ENCODE data around the gene NMRK1. TPM values are rescaled to one million over a fixed set of nuclear protein-coding genes. Genes with fewer than 3 reads are reported as not detected.

Gene NMRK1
- total and polyA plus RNA-seq, 2 of the 13 experiments (the other 11 are each of a cell fraction or from before 2014, with no cell fraction given): 9.1 to 12.9 TPM

- TF ChIP-seq ZNF512 (CRISPR knock-in tag; IDR thresholded peaks at IDR 0.05) (no peak), ZFP90 (CRISPR knock-in tag; IDR thresholded peaks at IDR 0.05; ENCODE audit: borderline replicate concordance) (no peak), IRF9 (CRISPR knock-in tag; IDR thresholded peaks at IDR 0.05; ENCODE audit: borderline replicate concordance) (no peak), SP1 (IDR thresholded peaks at IDR 0.05) (no peak), SP1 (CRISPR knock-in tag; IDR thresholded peaks at IDR 0.05) (no peak), MXD4 (CRISPR knock-in tag; IDR thresholded peaks at IDR 0.05) (no peak), SIX4 (CRISPR knock-in tag; IDR thresholded peaks at IDR 0.05) (no peak), SMAD1 (CRISPR knock-in tag; IDR thresholded peaks at IDR 0.05; ENCODE audit: borderline replicate concordance, low read depth) (no peak), SKI (IDR thresholded peaks at IDR 0.05; ENCODE audit: partially characterized antibody) (peak; percentile 13)
These were observed 1.2 kb downstream of the NMRK1 start (continued) for GRCh38 chr9:75086541-75087288.

- no TSS peak for BruUV-seq (replicated peaks)
- H3K27me3 ChIP-seq (ENCODE audit: control insufficient read depth in 1 of 2, insufficient read depth in 2 of 2, low read length in 2 of 2): no peaks in the 10 kb centered on the region; a peak in 1 of 5 replicates
- H4K20me1 ChIP-seq (ENCODE audit: insufficient read depth, low read length): peaks cover 4% of the 10 kb centered on the region; the same call in 1 of the 2 replicates
- in situ Hi-C loops (cut with HindIII; ENCODE audit: extremely low pct_ligation_motif_present, low pct_unique_long_range_greater_than_20kb): loop anchor here (5.0 kb wide), 1 partner anchor 133 kb away; the partner anchor contains the start of gene C9orf40
- ChIA-PET CTCF (ENCODE audit: low intra/inter-chr PET ratio, low total read pairs) (no interaction called here), POLR2A (no interaction called here)
- H3K79me2 ChIP-seq (ENCODE audit: insufficient read depth, low read length): peaks cover 13% of the 10 kb centered on the region
- peak overlapping the region; percentile 98 for H3K27ac ChIP-seq (ENCODE audit: extremely low read length, insufficient read depth, low read length)
- intact Hi-C loops (cut with micrococcal nuclease; ENCODE audit: unreplicated experiment): loop anchor here (5.0 kb wide), 2 partner anchors 97 to 133 kb away; partner anchors contain the start of gene C9orf40
- H3K4me2 ChIP-seq (ENCODE audit: low read depth, low read length): peak overlapping the region; percentile 86
- H3K9me3 ChIP-seq (ENCODE audit: low read length): no peaks in the 10 kb centered on the region
- H3K36me3 ChIP-seq (replicated peaks in 1 of 2; ENCODE audit: control insufficient read depth in 1 of 2, insufficient read depth in 2 of 2, low read length in 2 of 2): no peaks in the 10 kb centered on the region
- H3K4me1 ChIP-seq (ENCODE audit: insufficient read depth, low read length): peaks cover 61% of the 10 kb centered on the region
- H3K4me3 ChIP-seq (replicated peaks in 1 of 3; ENCODE audit: insufficient read depth in 1 of 3, low read depth in 2 of 3, low read length in 3 of 3): no peak overlapping the region
- H2AFZ ChIP-seq (ENCODE audit: low read length): no peak overlapping the region
- H3K9ac ChIP-seq (ENCODE audit: insufficient read depth, low read depth, low read length): 0 out of 2 replicates have a peak overlapping the region, but pooled peaks have one; percentile 34
- FAIRE-seq (no peak), ATAC-seq (no peak), DNase-seq (ENCODE audit: low spot score) (no peak)
- WGBS (ENCODE audit: low lambda C conversion rate): 100% methylated on average over 1 of the region's 1 CpG
- TF ChIP-seq RFXAP (CRISPR knock-in tag; IDR thresholded peaks at IDR 0.05; ENCODE audit: borderline replicate concordance) (no peak), ZNF318 (CRISPR knock-in tag; IDR thresholded peaks at IDR 0.05) (no peak), GFI1 (CRISPR knock-in tag; IDR thresholded peaks at IDR 0.05; ENCODE audit: borderline replicate concordance) (no peak)
These were observed 2.3 kb downstream of the NMRK1 start for GRCh38 chr9:75085640-75086039.

Data from HepG2 (cell line).